GM12892 (cell line): ENCODE measurements around the gene RPSA. TPM values are rescaled to one million over a fixed set of nuclear protein-coding genes. Genes with fewer than 3 reads are reported as not detected.
"Not testable (repeated sequence)": the region's sequence is repeated elsewhere in the genome, so short reads cannot be mapped to it uniquely, and the experiment has no call there.

Experiments
- DNase-seq: peaks from one replicate; pipeline ENCODE4 v3.0.0; 2011; ENCODE audit not compliant: insufficient read length
- FAIRE-seq: peaks from 2 replicates; lab custom pipeline; 2011; peaks lifted over from hg19 to GRCh38; lab: Jason Lieb, UNC
- POLR2A ChIP-seq: IDR thresholded peaks from 2 replicates; pipeline ENCODE4 v1.6.1; 2011; ENCODE audit warnings: low read depth, low read length, control low read depth
- POLR2AphosphoS5 ChIP-seq: IDR thresholded peaks from 2 replicates; pipeline ENCODE4 v1.6.1; 2011; ENCODE audit warnings: low read depth, low read length, control low read depth
- TAF1 ChIP-seq: IDR thresholded peaks from 2 replicates; pipeline ENCODE4 v1.6.1; 2011; ENCODE audit warnings: low read depth, mild to moderate bottlenecking, control low read depth, low read length, borderline replicate concordance
- polyA plus RNA-seq: library from polyadenylated mRNA; unstranded; fragments of >200 nt; gene quantifications from one replicate; pipeline ENCODE4 v1.2.1, GENCODE V29; 2012; ENCODE audit warnings: missing spikeins, inconsistent platforms; ENCODE audit not compliant: missing spikeins

Gene RPSA
- polyA plus RNA-seq, result 4,651 TPM

GRCh38 chr3:39406368-39407258 is at the start of gene RPSA:
RPSA (plus strand) TSS chr3:39406720; CDS start chr3:39407654, 934 bp downstream.
- FAIRE-seq (peak; percentile 96), DNase-seq (peak; percentile 88)
- TF ChIP-seq POLR2A (peak; percentile 100), POLR2AphosphoS5 (peak; percentile 100), TAF1 (peak; percentile 100)

GRCh38 chr3:39358333-39358732 is 48.2 kb upstream of the RPSA start:
- FAIRE-seq (no peak), DNase-seq (no peak)
- TF ChIP-seq POLR2A, result no peak
- no peak for TF ChIP-seq POLR2AphosphoS5
- TF ChIP-seq TAF1, result no peak

- FAIRE-seq, result peak; percentile 88
- DNase-seq, result no peak
- TF ChIP-seq POLR2A (no peak; the same call in 1 of the 2 replicates), POLR2AphosphoS5 (0 out of 2 replicates have a peak, but pooled peaks have one; percentile 59)
Observed at GRCh38 chr3:39361252-39361927, 45.1 kb upstream of the RPSA start.

GRCh38 chr3:39362192-39362591 is 44.3 kb upstream of the RPSA start:
- FAIRE-seq (no peak), DNase-seq (no peak)
- TF ChIP-seq TAF1 (no peak), POLR2AphosphoS5 (no peak), POLR2A (no peak)

- no peak for DNase-seq
- TF ChIP-seq POLR2AphosphoS5, result no peak
- no peak for TF ChIP-seq TAF1
- TF ChIP-seq POLR2A, result no peak
- no peak for FAIRE-seq
Observed at GRCh38 chr3:39362812-39363211, 43.7 kb upstream of the RPSA start.

GRCh38 chr3:39370450-39370849 is 36.1 kb upstream of the RPSA start:
- not testable (repeated sequence) for DNase-seq, FAIRE-seq

DNA sequence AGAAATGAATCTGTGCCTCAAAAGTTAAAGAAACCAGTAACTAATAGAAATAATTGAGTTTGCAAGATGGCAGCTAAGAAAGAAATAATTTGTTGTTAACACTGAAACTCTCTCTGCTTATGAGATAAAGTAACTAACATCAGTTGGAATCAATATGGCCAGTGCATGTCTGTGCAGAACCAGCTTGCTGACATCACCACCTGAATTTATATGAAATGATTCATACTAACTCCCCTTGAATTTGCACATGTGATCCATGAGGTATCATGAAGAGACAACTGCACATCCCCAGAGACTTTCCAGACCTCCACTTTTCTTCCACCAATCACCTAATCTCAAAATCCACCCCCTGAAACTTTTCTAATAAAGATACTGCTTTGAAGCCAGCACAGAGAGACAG is 33.7 kb upstream of the RPSA start:
- TF ChIP-seq POLR2AphosphoS5 (no peak), TAF1 (no peak), POLR2A (no peak)
- FAIRE-seq, result no peak

GRCh38 chr3:39376959-39377634 is 29.4 kb upstream of the RPSA start:
- DNase-seq (no peak), FAIRE-seq (peak; percentile 74)
- TF ChIP-seq POLR2AphosphoS5, result no peak
- peak; percentile 35; the same call in 1 of the 2 replicates for TF ChIP-seq POLR2A
- TF ChIP-seq TAF1, result no peak

More for the DNA sequence above, 33.7 kb upstream of the RPSA start:
- DNase-seq, result no peak

- peak; percentile 91 for FAIRE-seq
- TF ChIP-seq POLR2AphosphoS5, result no peak
- no peak for TF ChIP-seq TAF1
- no peak for TF ChIP-seq POLR2A
- DNase-seq, result peak; percentile 37
Observed at GRCh38 chr3:39378088-39378487, 28.4 kb upstream of the RPSA start.

DNA sequence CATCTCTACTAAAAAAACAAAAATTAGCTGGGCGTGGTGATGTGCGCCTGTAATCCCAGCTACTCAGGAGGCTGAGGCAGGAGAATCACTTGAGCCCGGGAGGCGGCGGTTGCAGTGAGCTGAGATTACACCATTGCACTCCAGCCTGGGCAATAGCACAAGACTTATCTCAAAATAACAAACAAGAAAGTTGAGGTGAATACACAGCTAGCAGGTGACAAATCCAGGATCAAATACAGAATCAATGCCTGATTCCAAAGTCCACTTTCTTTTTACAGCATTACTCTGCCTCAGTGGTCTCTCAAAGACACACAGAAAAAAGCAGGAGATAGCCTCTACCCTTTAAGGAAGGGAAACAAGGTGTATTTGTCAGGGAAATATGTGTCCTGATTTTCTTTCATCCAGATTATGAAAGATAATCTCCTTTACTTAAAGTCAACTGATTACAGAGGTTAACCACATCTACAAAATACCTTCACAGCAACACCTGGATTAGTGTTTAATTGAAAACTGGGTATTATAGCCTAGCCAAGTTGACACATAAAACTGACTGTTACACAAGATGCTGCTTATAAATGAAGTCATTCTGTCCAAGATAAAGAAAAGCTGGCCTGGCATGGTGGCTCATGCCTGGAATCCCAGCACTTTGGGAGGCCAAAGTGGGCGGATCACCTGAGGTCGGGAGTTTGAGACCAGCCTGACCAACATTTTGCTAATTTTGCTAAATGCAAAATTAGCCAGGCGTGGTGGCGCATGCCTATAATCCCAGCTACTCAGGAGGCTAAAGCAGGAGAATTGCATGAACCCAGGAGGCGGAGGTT is 27.4 kb upstream of the RPSA start:
- TF ChIP-seq TAF1 (no peak), POLR2A (no peak), POLR2AphosphoS5 (no peak)
- no peak for FAIRE-seq
- DNase-seq, result no peak

- no peak for TF ChIP-seq TAF1
- TF ChIP-seq POLR2A, result no peak
- TF ChIP-seq POLR2AphosphoS5, result no peak
- FAIRE-seq (no peak), DNase-seq (no peak)
Observed at GRCh38 chr3:39379778-39380155, 26.8 kb upstream of the RPSA start.
